ENCODE measurements around the gene TSPAN6. TPM values are rescaled to one million over a fixed set of nuclear protein-coding genes. Genes with fewer than 3 reads are reported as not detected.
A peak's percentile ranks its signal among the peaks of the same experiment; 100 is the strongest.

The TSPAN6 gene
- total RNA-seq, 1 experiment from 2014 or later, result 47.4 TPM

DNA sequence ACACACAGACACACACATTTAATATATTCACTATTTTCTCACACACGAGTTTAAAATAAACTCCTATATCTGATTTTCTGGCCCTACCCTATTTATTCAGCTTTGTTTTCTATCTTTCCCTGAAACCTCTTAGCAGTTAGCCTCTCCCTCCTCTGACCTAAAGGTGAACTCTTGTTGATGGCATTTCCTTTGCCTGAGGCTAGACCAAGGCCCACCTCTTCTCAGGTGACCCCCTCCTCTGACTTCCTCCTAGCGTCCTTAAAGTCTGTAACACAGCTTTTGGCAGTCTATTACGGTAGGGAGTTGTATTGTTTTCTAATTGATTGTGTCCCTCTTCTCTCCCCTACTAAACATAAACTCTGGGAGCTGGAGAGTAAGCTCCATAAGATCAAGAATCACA, 5.7 kb upstream of the TSPAN6 start:
- Histone ChIP-seq H3K27me3 (ENCODE audit: low read length) (no peaks in the 10 kb centered on the region), H2AFZ (ENCODE audit: low read length) (peak overlapping the region; percentile 23; the same call in 1 of the 2 replicates), H3K36me3 (ENCODE audit: low read depth, low read length) (no peaks in the 10 kb centered on the region), H3K4me1 (ENCODE audit: insufficient read depth, low read length) (peaks cover 55% of the 10 kb centered on the region), H4K20me1 (ENCODE audit: low read length) (no peaks in the 10 kb centered on the region), H3K9me2 (replicated peaks; ENCODE audit: low read length) (no peaks in the 10 kb centered on the region), H3F3A (ENCODE audit: low read length, unreplicated experiment) (no peaks in the 10 kb centered on the region), H3K79me2 (ENCODE audit: low read length) (0 out of 2 replicates have a peak, but pooled peaks cover 5% of the 10 kb centered on the region), H3K9ac (ENCODE audit: low read length) (no peak overlapping the region), H3K9me3 (ENCODE audit: low read length) (no peaks in the 10 kb centered on the region), H3K27ac (ENCODE audit: low read length) (no peak overlapping the region), H3K4me2 (ENCODE audit: low read length) (peak overlapping the region; percentile 25; the same call in 1 of the 2 replicates), H3K4me3 (ENCODE audit: low read length) (no peak overlapping the region)
- no TSS peak for BruUV-seq (replicated peaks)
- TF ChIP-seq, protein P1, sequence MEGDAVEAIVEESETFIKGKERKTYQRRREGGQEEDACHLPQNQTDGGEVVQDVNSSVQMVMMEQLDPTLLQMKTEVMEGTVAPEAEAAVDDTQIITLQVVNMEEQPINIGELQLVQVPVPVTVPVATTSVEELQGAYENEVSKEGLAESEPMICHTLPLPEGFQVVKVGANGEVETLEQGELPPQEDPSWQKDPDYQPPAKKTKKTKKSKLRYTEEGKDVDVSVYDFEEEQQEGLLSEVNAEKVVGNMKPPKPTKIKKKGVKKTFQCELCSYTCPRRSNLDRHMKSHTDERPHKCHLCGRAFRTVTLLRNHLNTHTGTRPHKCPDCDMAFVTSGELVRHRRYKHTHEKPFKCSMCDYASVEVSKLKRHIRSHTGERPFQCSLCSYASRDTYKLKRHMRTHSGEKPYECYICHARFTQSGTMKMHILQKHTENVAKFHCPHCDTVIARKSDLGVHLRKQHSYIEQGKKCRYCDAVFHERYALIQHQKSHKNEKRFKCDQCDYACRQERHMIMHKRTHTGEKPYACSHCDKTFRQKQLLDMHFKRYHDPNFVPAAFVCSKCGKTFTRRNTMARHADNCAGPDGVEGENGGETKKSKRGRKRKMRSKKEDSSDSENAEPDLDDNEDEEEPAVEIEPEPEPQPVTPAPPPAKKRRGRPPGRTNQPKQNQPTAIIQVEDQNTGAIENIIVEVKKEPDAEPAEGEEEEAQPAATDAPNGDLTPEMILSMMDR (conservative IDR thresholded peaks at IDR 0.05; ENCODE audit: low read depth, low read length), result no peak
- TF ChIP-seq EZH2phosphoT487 (IDR thresholded peaks at IDR 0.05; ENCODE audit: borderline replicate concordance, low read length) (no peak), EZH2 (IDR thresholded peaks at IDR 0.05; ENCODE audit: low read length, unreplicated experiment) (no peak)
- CTCF ChIA-PET, result no interaction called here
- peak; percentile 44 for DNase-seq
- intact Hi-C loops (cut with micrococcal nuclease), result no loop called here
- ATAC-seq, result no peak
- POLR2A ChIA-PET (ENCODE audit: unreplicated experiment), result no interaction called here

GRCh38 chrX:100635989-100636320, 651 bp downstream of the TSPAN6 start:
- Histone ChIP-seq H3K36me3 (ENCODE audit: low read depth, low read length) (0 out of 2 replicates have a peak, but pooled peaks cover 4% of the 10 kb centered on the region), H3K9me2 (replicated peaks; ENCODE audit: low read length) (no peaks in the 10 kb centered on the region), H3K4me3 (ENCODE audit: low read length) (peak overlapping the region; percentile 84), H3K79me2 (ENCODE audit: low read length) (peaks cover 18% of the 10 kb centered on the region), H3K27ac (ENCODE audit: low read length) (no peak overlapping the region), H4K20me1 (ENCODE audit: low read length) (no peaks in the 10 kb centered on the region), H3K9me3 (ENCODE audit: low read length) (no peaks in the 10 kb centered on the region), H3K9ac (ENCODE audit: low read length) (peak overlapping the region; percentile 87), H2AFZ (ENCODE audit: low read length) (peak overlapping the region; percentile 93), H3F3A (ENCODE audit: low read length, unreplicated experiment) (no peaks in the 10 kb centered on the region), H3K4me2 (ENCODE audit: low read length) (peak overlapping the region; percentile 91), H3K27me3 (ENCODE audit: low read length) (no peaks in the 10 kb centered on the region), H3K4me1 (ENCODE audit: insufficient read depth, low read length) (peaks cover 12% of the 10 kb centered on the region)
- no peak for DNase-seq
- BruUV-seq (replicated peaks), result no TSS peak
- intact Hi-C loops (cut with micrococcal nuclease), result loop anchor here (1.0 to 2.0 kb wide), 2 partner anchors 21 to 27 kb away; no protein-coding TSS in a partner anchor
- ChIA-PET CTCF (interaction anchor here (2.1 kb wide), 1 partner anchor 21 kb away, joined by 21 read pairs; no protein-coding TSS in a partner anchor), POLR2A (ENCODE audit: unreplicated experiment) (no interaction called here)
- TF ChIP-seq, protein P1 (conservative IDR thresholded peaks at IDR 0.05; ENCODE audit: low read depth, low read length), result no peak
- TF ChIP-seq EZH2phosphoT487 (IDR thresholded peaks at IDR 0.05; ENCODE audit: borderline replicate concordance, low read length), result no peak
- TF ChIP-seq EZH2 (IDR thresholded peaks at IDR 0.05; ENCODE audit: low read length, unreplicated experiment), result no peak
- peak; percentile 58 for ATAC-seq

GRCh38 chrX:100635040-100635439, 1.6 kb downstream of the TSPAN6 start:
- TF ChIP-seq EZH2 (IDR thresholded peaks at IDR 0.05; ENCODE audit: low read length, unreplicated experiment), result no peak
- H3K9ac ChIP-seq (ENCODE audit: low read length), result no peak overlapping the region
- ChIA-PET POLR2A (ENCODE audit: unreplicated experiment) (no interaction called here), CTCF (no interaction called here)
- no peak overlapping the region for H2AFZ ChIP-seq (ENCODE audit: low read length)
- H3F3A ChIP-seq (ENCODE audit: low read length, unreplicated experiment), result no peaks in the 10 kb centered on the region
- no peaks in the 10 kb centered on the region for H4K20me1 ChIP-seq (ENCODE audit: low read length)
- no TSS peak for BruUV-seq (replicated peaks)
- no peaks in the 10 kb centered on the region for H3K27me3 ChIP-seq (ENCODE audit: low read length)
- H3K36me3 ChIP-seq (ENCODE audit: low read depth, low read length), result 0 out of 2 replicates have a peak, but pooled peaks cover 4% of the 10 kb centered on the region
- ATAC-seq (no peak), DNase-seq (no peak)
- H3K4me3 ChIP-seq (ENCODE audit: low read length), result peak overlapping the region; percentile 84
- no peak overlapping the region for H3K27ac ChIP-seq (ENCODE audit: low read length)
- peaks cover 12% of the 10 kb centered on the region for H3K4me1 ChIP-seq (ENCODE audit: insufficient read depth, low read length)
- H3K4me2 ChIP-seq (ENCODE audit: low read length), result peak overlapping the region; percentile 91
- intact Hi-C loops (cut with micrococcal nuclease), result no loop called here
- H3K9me2 ChIP-seq (replicated peaks; ENCODE audit: low read length), result no peaks in the 10 kb centered on the region
- H3K79me2 ChIP-seq (ENCODE audit: low read length), result peaks cover 18% of the 10 kb centered on the region
- H3K9me3 ChIP-seq (ENCODE audit: low read length), result no peaks in the 10 kb centered on the region

Data from PC-3 (cell line).